ENCODE data around the gene CLCN3.

The CLCN3 gene

DNA sequence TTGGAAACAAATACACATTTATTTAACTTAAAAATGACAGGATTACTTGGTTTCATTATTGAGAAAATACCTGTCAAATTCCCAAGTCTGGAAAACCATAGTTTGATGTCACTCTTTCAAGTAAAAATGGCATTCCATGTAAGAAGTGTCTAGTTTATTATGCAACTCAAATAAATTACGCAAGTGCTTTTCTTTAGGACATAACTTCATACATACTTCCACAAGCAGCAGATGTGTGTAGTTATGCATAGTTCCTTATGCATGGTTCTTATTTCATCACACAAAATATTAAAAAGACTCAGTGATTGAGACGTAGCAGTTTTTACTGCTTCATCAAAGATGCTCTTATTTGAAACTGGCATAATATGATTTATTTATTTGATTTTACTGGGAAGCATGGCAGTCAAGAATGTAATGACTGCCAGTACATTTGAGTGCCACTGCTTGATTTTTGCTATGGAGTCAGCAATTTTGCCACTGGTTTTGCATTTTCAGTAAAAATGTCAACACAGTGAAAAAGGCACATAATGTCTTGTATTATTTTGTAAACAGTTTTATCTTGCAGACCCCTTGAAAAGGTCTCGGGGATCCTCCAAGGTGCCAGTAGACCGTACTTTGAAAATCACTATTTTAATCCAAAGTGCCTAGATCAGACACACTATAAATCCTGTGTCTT, 62.1 kb downstream of the CLCN3 start:
- DNase-seq (ENCODE audit: extremely low read depth, low read depth): no peak
- TF ChIP-seq, protein P1, sequence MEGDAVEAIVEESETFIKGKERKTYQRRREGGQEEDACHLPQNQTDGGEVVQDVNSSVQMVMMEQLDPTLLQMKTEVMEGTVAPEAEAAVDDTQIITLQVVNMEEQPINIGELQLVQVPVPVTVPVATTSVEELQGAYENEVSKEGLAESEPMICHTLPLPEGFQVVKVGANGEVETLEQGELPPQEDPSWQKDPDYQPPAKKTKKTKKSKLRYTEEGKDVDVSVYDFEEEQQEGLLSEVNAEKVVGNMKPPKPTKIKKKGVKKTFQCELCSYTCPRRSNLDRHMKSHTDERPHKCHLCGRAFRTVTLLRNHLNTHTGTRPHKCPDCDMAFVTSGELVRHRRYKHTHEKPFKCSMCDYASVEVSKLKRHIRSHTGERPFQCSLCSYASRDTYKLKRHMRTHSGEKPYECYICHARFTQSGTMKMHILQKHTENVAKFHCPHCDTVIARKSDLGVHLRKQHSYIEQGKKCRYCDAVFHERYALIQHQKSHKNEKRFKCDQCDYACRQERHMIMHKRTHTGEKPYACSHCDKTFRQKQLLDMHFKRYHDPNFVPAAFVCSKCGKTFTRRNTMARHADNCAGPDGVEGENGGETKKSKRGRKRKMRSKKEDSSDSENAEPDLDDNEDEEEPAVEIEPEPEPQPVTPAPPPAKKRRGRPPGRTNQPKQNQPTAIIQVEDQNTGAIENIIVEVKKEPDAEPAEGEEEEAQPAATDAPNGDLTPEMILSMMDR (IDR thresholded peaks at IDR 0.05; ENCODE audit: low read depth, low read length): no peak

DNA sequence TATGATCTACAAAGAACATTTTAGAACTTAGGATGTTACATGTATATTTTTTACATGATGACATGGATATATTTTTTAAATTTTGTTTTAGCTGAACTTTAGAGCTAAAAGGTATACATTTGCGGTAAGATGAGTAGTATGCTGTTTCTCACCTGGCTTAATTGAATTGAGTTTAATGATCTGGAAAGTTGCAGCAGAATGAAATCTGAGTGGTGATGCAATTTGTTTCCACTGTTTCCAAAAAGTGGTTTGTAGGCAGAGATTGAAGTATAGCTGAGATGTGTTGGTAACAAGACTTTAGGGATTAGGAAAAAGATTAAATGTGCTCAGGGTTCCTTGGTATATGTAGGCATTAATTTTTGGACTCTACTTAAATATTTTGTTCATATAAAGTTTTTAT, 69.3 kb downstream of the CLCN3 start:
- no peak for DNase-seq (ENCODE audit: extremely low read depth, low read depth)
- TF ChIP-seq, protein P1 (IDR thresholded peaks at IDR 0.05; ENCODE audit: low read depth, low read length): no peak

DNA sequence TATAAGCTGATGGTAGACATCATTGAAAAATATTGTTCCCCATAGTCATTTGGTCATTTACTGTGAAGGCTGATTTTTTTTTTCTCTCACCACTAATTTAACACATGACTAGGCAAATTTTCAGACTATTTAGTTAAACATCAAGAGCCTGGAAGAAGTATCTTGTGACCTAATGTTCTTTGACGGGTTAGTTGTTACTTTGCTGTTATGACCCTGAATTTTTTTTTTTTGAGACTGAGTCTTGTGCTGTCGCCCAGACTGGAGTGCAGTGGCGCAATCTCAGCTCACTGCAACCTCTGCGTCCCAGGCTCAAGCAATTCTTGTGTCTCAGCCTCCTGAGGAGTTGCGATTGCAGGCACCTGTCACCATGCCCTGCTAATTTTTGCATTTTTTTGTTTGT, 70.4 kb downstream of the CLCN3 start:
- TF ChIP-seq, protein P1 (IDR thresholded peaks at IDR 0.05; ENCODE audit: low read depth, low read length): no peak
- no peak for DNase-seq (ENCODE audit: extremely low read depth, low read depth)

DNA sequence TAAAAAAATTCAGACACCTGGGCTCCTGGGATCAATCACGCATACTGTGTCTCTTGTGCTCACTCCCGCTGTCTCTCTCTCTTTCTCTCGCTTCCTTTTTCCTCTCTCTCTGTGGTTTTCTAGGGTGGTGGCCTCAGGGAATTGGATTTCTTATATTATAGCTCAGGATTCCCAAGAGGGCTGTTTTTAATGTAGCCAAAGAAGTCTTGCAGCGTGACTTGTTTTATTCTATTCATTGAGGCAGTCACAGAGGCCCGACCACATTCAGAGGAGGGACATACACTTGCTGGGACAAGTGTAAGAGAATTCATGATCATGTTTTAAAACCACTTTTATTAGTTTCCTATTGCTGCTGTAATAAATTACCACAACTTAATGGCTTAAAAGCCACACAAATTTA, 78.0 kb downstream of the CLCN3 start:
- DNase-seq (ENCODE audit: extremely low read depth, low read depth): no peak
- TF ChIP-seq, protein P1 (IDR thresholded peaks at IDR 0.05; ENCODE audit: low read depth, low read length): no peak

DNA sequence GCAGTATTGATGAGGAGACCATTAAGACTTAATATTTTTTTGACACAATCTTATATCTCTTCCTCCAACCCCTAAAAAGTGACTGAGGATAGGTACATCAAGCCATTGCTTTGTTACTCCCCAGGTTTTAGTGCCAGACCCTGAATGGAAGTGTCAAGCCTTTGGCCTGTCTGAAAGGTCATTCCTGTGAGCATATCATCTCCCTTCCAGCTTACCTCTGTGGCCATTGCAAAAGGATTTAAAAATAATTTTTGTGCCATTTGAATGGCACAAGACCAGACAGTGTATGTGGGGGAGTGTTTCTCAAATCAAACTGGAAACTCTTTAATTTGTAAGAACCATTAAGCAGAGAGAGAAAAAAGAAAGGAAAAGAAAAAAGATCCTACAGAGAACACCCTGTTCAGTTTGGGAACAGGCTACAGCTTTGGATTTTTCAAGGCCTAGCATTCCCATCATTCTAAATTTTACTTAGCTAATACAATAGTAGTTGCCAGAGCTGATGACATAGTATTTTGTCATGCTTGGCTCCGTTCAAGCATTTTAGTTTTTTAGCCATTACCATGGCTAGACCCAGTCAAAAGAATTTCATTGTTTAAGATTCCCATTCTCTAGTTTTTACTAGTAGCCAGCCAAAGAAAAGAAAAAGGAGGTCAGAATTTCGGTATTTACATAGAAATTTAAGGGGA, 87.7 kb downstream of the CLCN3 start:
- no peak for DNase-seq (ENCODE audit: extremely low read depth, low read depth)
- TF ChIP-seq, protein P1 (IDR thresholded peaks at IDR 0.05; ENCODE audit: low read depth, low read length): no peak

DNA sequence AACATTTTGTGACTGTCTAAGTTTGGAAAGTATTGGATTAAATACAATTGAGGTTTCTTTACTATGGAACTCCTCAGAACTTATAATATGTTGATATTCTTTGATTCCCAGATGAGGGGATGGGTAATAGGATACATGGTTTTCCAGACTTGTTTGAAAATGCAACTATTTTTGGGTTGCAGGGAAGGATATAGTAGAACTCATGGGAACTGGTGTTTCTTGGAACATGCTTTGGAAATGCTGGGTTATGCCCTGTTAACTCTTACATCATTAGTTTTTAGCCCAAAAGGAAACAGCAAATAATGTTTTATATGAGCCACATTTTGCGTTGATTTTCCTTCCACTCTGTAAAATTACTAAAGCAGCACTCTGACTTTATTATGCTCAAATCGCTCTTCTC, 95.4 kb downstream of the CLCN3 start:
- TF ChIP-seq, protein P1 (IDR thresholded peaks at IDR 0.05; ENCODE audit: low read depth, low read length): no peak
- DNase-seq (ENCODE audit: extremely low read depth, low read depth): no peak

DNA sequence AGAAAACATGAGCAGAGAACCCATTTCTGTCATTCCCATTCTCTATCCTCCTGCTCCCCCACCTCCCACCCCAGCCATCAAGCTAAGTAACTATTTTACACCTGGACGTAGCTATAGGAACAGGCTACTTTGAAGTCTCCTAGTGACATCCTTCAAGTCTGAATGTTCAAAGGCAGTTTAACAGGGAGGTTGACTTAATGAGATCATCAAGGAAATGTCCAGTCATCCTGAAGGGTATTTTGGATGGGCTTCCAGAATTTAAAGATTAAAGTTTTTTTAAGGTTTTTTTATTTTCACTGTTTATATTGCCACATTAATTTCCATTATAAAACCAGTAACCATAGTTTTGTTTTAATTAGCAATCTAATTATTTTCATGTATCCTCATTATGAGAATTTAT, 96.3 kb downstream of the CLCN3 start:
- no peak for DNase-seq (ENCODE audit: extremely low read depth, low read depth)
- TF ChIP-seq, protein P1 (IDR thresholded peaks at IDR 0.05; ENCODE audit: low read depth, low read length): no peak
